ENCODE measurements around the gene NANOS2. TPM values are rescaled to one million over a fixed set of nuclear protein-coding genes. Genes with fewer than 3 reads are reported as not detected.

The NANOS2 gene
- total RNA-seq, 1 experiment from 2014 or later, result not detected

GRCh38 chr19:45885556-45886426 is 28.8 kb downstream of the NANOS2 start, which contains the start of gene IRF2BP1:
IRF2BP1 (minus strand) TSS chr19:45886141; CDS start chr19:45885774, 367 bp downstream.
- H3K4me2 ChIP-seq (ENCODE audit: low read length), result peak within 1 kb of the TSS; percentile 90
- BruUV-seq (replicated peaks), result no TSS peak
- TF ChIP-seq EZH2 (IDR thresholded peaks at IDR 0.05; ENCODE audit: low read length, unreplicated experiment), result no peak

GRCh38 chr19:45884682-45885555 is 29.7 kb downstream of the NANOS2 start:
- peaks cover 2% of the 10 kb centered on the region; the same call in 1 of the 2 replicates for H3K36me3 ChIP-seq (ENCODE audit: low read depth, low read length)
- H3K4me2 ChIP-seq (ENCODE audit: low read length), result peak overlapping the region; percentile 90
- H3K9me2 ChIP-seq (replicated peaks; ENCODE audit: low read length), result no peaks in the 10 kb centered on the region
- intact Hi-C loops (cut with micrococcal nuclease), result no loop called here
- ChIA-PET CTCF (interaction anchor here (1.2 kb wide), 1 partner anchor 21 kb away, joined by 9 read pairs; the partner anchor contains the start of genes FOXA3 and SYMPK), POLR2A (ENCODE audit: unreplicated experiment) (no interaction called here)
- no peaks in the 10 kb centered on the region for H3F3A ChIP-seq (ENCODE audit: low read length, unreplicated experiment)
- H3K27ac ChIP-seq (ENCODE audit: low read length), result peak overlapping the region; percentile 68; the same call in 1 of the 2 replicates
- H3K9ac ChIP-seq (ENCODE audit: low read length), result peak overlapping the region; percentile 81
- H3K4me1 ChIP-seq (ENCODE audit: insufficient read depth, low read length), result peaks cover 15% of the 10 kb centered on the region; the same call in 1 of the 2 replicates
- H4K20me1 ChIP-seq (ENCODE audit: low read length), result peaks cover 3% of the 10 kb centered on the region; the same call in 1 of the 2 replicates
- H2AFZ ChIP-seq (ENCODE audit: low read length), result peak overlapping the region; percentile 96; the same call in 1 of the 2 replicates
- BruUV-seq (replicated peaks), result TSS peak; percentile 48
- no peak for DNase-seq
- TF ChIP-seq CTCF (conservative IDR thresholded peaks at IDR 0.05; ENCODE audit: low read depth, low read length) (no peak), EZH2phosphoT487 (IDR thresholded peaks at IDR 0.05; ENCODE audit: borderline replicate concordance, low read length) (no peak), EZH2 (IDR thresholded peaks at IDR 0.05; ENCODE audit: low read length, unreplicated experiment) (no peak)
- peaks cover 21% of the 10 kb centered on the region for H3K79me2 ChIP-seq (ENCODE audit: low read length)
- ATAC-seq, result peak; percentile 5; the same call in 1 of the 2 replicates
- no peaks in the 10 kb centered on the region for H3K9me3 ChIP-seq (ENCODE audit: low read length)
- peak overlapping the region; percentile 78 for H3K4me3 ChIP-seq (ENCODE audit: low read length)
- no peaks in the 10 kb centered on the region for H3K27me3 ChIP-seq (ENCODE audit: low read length)

More at GRCh38 chr19:45885556-45886426, 28.8 kb downstream of the NANOS2 start, which contains the start of gene IRF2BP1:
- H3K27me3 ChIP-seq (ENCODE audit: low read length), result no peaks in the 10 kb centered on the region
- ATAC-seq (peak; percentile 68), DNase-seq (peak; percentile 87)
- no peaks in the 10 kb centered on the region for H3K9me3 ChIP-seq (ENCODE audit: low read length)
- H4K20me1 ChIP-seq (ENCODE audit: low read length), result peaks cover 3% of the 10 kb centered on the region; the same call in 1 of the 2 replicates
- H3F3A ChIP-seq (ENCODE audit: low read length, unreplicated experiment), result no peaks in the 10 kb centered on the region
- H3K4me1 ChIP-seq (ENCODE audit: insufficient read depth, low read length), result peaks cover 15% of the 10 kb centered on the region; the same call in 1 of the 2 replicates
- intact Hi-C loops (cut with micrococcal nuclease), result no loop called here
- peak within 1 kb of the TSS; percentile 68 for H3K27ac ChIP-seq (ENCODE audit: low read length)
- H3K36me3 ChIP-seq (ENCODE audit: low read depth, low read length), result peaks cover 2% of the 10 kb centered on the region; the same call in 1 of the 2 replicates
- no peaks in the 10 kb centered on the region for H3K9me2 ChIP-seq (replicated peaks; ENCODE audit: low read length)
- peaks cover 21% of the 10 kb centered on the region for H3K79me2 ChIP-seq (ENCODE audit: low read length)
- ChIA-PET CTCF (interaction anchor here (1.1 to 1.2 kb wide), 2 partner anchors 17 to 22 kb away, joined by 3 to 9 read pairs; partner anchors contain the start of genes FOXA3 and SYMPK), POLR2A (ENCODE audit: unreplicated experiment) (interaction anchor here (0.8 kb wide), 1 partner anchor 265 kb away, joined by 7 read pairs; no protein-coding TSS in a partner anchor)
- peak within 1 kb of the TSS; percentile 81 for H3K9ac ChIP-seq (ENCODE audit: low read length)
- peak within 1 kb of the TSS; percentile 78 for H3K4me3 ChIP-seq (ENCODE audit: low read length)
- peak within 1 kb of the TSS; percentile 96 for H2AFZ ChIP-seq (ENCODE audit: low read length)
